Subcutaneous adipose tissue (tissue), 4 donors: ENCODE results near the gene ITPK1. TPM values are rescaled to one million over a fixed set of nuclear protein-coding genes. Genes with fewer than 3 reads are reported as not detected.

ENCODE experiments used
- CTCF ChIP-seq: fragments of 450-650 bp; IDR thresholded peaks from one replicate; pipeline ENCODE4 v1.5.1; 2016; ENCODE audit warnings: low read depth, mild to moderate bottlenecking, control low read depth, antibody characterized with exemption, moderate library complexity
- total RNA-seq, 4 donors: library from RNA; depleted of rRNA; stranded (reverse); fragments of >200 nt; gene quantifications; one replicate each; pipeline ENCODE4 v1.1.0, GENCODE V29; 2016

The ITPK1 gene
- total RNA-seq, 4 donors from 2014 or later = 53.4 to 109 (median 60.3) TPM

- TF ChIP-seq CTCF = no peak
Measured at GRCh38 chr14:92929689-92930608, 185.8 kb downstream of the ITPK1 start.

GRCh38 chr14:92928961-92929688 is 186.6 kb downstream of the ITPK1 start:
- no peak for TF ChIP-seq CTCF

- TF ChIP-seq CTCF = no peak
Measured at GRCh38 chr14:92928258-92928629, 187.5 kb downstream of the ITPK1 start.

- no peak for TF ChIP-seq CTCF
Measured at GRCh38 chr14:92927349-92928257, 188.1 kb downstream of the ITPK1 start.

- no peak for TF ChIP-seq CTCF
Measured at GRCh38 chr14:92926931-92927330, 188.8 kb downstream of the ITPK1 start.

GRCh38 chr14:92926180-92926845 is 189.4 kb downstream of the ITPK1 start:
- no peak for TF ChIP-seq CTCF
